HG02840 (cell line): ENCODE data around the gene SPRED3.

Experiments used
- ATAC-seq: cut with Tn5 transposase; IDR thresholded peaks from one replicate; pipeline ENCODE4 v1.9.1; 2021; ENCODE audit warnings: mild to moderate bottlenecking, moderate library complexity, moderate number of reproducible peaks; ENCODE audit not compliant: unreplicated experiment, low FRiP score

Gene SPRED3

GRCh38 chr19:38442736-38443135 is 54.2 kb downstream of the SPRED3 start:
- no peak for ATAC-seq

- ATAC-seq, result no peak
These were observed 55.0 kb downstream of the SPRED3 start for GRCh38 chr19:38443458-38443999.

- no peak for ATAC-seq
These were observed 55.5 kb downstream of the SPRED3 start for GRCh38 chr19:38444026-38444425.

GRCh38 chr19:38445362-38445761 is 56.9 kb downstream of the SPRED3 start:
- ATAC-seq, result no peak

GRCh38 chr19:38448225-38448624 is 59.7 kb downstream of the SPRED3 start:
- ATAC-seq, result no peak
